HepG2 (cell line): ENCODE data around the gene NEBL. TPM values are rescaled to one million over a fixed set of nuclear protein-coding genes. Genes with fewer than 3 reads are reported as not detected.

Experiments
- ATAC-seq: fragments of 200-7000 bp; cut with Tn5 transposase; 3 replicates; pipeline ENCODE4 v1.9.1; 2020; ENCODE audit warnings: mild to moderate bottlenecking, moderate library complexity
- BruUV-seq: library from RNA; stranded (reverse); fragments of 400-500 nt; replicated peaks from 2 replicates; lab custom pipeline; 2021; lab: Mats Ljungman, UMichigan
- CTCF ChIA-PET: fragments of 300-600 bp; formaldehyde crosslinking; extraction: SDS; loops from one replicate; lab custom pipeline; 2021; ENCODE audit warnings: low total read pairs, inconsistent platforms, low intra/inter-chr PET ratio; lab: Yijun Ruan, JAX
- POLR2A ChIA-PET: fragments of 350-600 bp; sonication (Branson Sonifier 250); formaldehyde crosslinking; loops from one replicate; lab custom pipeline; 2020; ENCODE audit warnings: antibody characterized with exemption, inconsistent platforms; lab: Yijun Ruan, JAX
- DNase-seq: peaks from one replicate; pipeline ENCODE4 v3.0.0-alpha.2; 2015; ENCODE audit warnings: low spot score
- FAIRE-seq: peaks from 3 replicates; lab custom pipeline; 2011; peaks lifted over from hg19 to GRCh38; lab: Jason Lieb, UNC
- H2AFZ ChIP-seq: one replicate; pipeline ENCODE4 v1.6.1; 2011; ENCODE audit warnings: low read length, inconsistent platforms
- H3K27ac ChIP-seq: fragments of 300-600 bp; 3 replicates; pipeline ENCODE4 v1.8.0; 2011; ENCODE audit warnings: mixed run types, mild to moderate bottlenecking, mixed read lengths, low read length, inconsistent platforms; ENCODE audit not compliant: insufficient read depth; ENCODE audit errors: extremely low read length
- H3K27me3 ChIP-seq, 2 experiments: fragments of 200-600 bp in 1 of 2; 2 replicates in 1 of 2; 3 replicates in 1 of 2; pipeline versions ENCODE4 v1.6.0 to v1.8.0; 2011; ENCODE audit warnings: low read length in 2 of 2, mild to moderate bottlenecking in 2 of 2, moderate library complexity in 2 of 2, inconsistent platforms in 1 of 2; ENCODE audit not compliant: insufficient read depth in 2 of 2, control insufficient read depth in 1 of 2
- H3K36me3 ChIP-seq, 2 experiments: fragments of 200-600 bp in 1 of 2; replicated peaks in 1 of 2; 2 replicates in 1 of 2; 3 replicates in 1 of 2; pipeline versions ENCODE4 v1.5.1 to v1.8.0; 2011; ENCODE audit warnings: low read length in 2 of 2, inconsistent platforms in 1 of 2; ENCODE audit not compliant: insufficient read depth in 2 of 2, control insufficient read depth in 1 of 2
- H3K4me1 ChIP-seq: 2 replicates; pipeline ENCODE4 v1.5.1; 2012; ENCODE audit warnings: low read length, inconsistent platforms; ENCODE audit not compliant: insufficient read depth
- H3K4me2 ChIP-seq: 2 replicates; pipeline ENCODE4 v1.6.0; 2011; ENCODE audit warnings: low read depth, low read length, inconsistent platforms
- H3K4me3 ChIP-seq, 3 experiments: fragments of 200-600 bp in 1 of 3; sonication (generic), shearing (Covaris generic) in 1 of 3; replicated peaks in 1 of 3; 2 replicates each; pipeline ENCODE4 v1.5.1; 2011 to 2016; ENCODE audit warnings: low read length in 3 of 3, inconsistent platforms in 2 of 3, low read depth in 2 of 3, mild to moderate bottlenecking in 2 of 3, control low read depth in 1 of 3, mixed read lengths in 1 of 3; ENCODE audit not compliant: insufficient read depth in 1 of 3
- H3K79me2 ChIP-seq: one replicate; pipeline ENCODE4 v1.6.1; 2011; ENCODE audit warnings: low read length, inconsistent platforms; ENCODE audit not compliant: insufficient read depth
- H3K9ac ChIP-seq: 2 replicates; pipeline ENCODE4 v1.6.0; 2011; ENCODE audit warnings: mild to moderate bottlenecking, low read depth, low read length, inconsistent platforms; ENCODE audit not compliant: insufficient read depth
- H3K9me3 ChIP-seq: 2 replicates; pipeline ENCODE4 v1.5.1; 2012; ENCODE audit warnings: mild to moderate bottlenecking, low read length
- H4K20me1 ChIP-seq: 2 replicates; pipeline ENCODE4 v1.6.0; 2011; ENCODE audit warnings: inconsistent platforms, mild to moderate bottlenecking, low read length, moderate library complexity; ENCODE audit not compliant: insufficient read depth
- FOXO1 ChIP-seq: sonication (generic); formaldehyde crosslinking; IDR thresholded peaks from 2 replicates; pipeline ENCODE4 v1.4.0; 2020; ENCODE audit warnings: missing genetic modification reagents
- WGBS: methylation state at CpG from one replicate; pipeline ENCODE4 v1.1.6; 2017; ENCODE audit warnings: low lambda C conversion rate; 5-methylcytosine and 5-hydroxymethylcytosine counted together
- in situ Hi-C: cut with HindIII; loops from 2 replicates; pipeline ENCODE4 v1.10.0; 2017; ENCODE audit warnings: low pct_unique_long_range_greater_than_20kb; ENCODE audit not compliant: extremely low pct_ligation_motif_present
- intact Hi-C: fragments of 100-400 bp; cut with micrococcal nuclease; formaldehyde crosslinking; loops from one replicate; pipeline ENCODE4 v1.10.0; 2022; ENCODE audit not compliant: unreplicated experiment
- polyA plus RNA-seq, 8 experiments: library from polyadenylated mRNA; depleted of rRNA in 3 of 8; stranded (reverse) in 7 of 8; unstranded in 1 of 8; fragments of >200 nt; fragmentation: Illumina TruSeq in 4 of 8; extraction: Trizol in 4 of 8; gene quantifications; 2 replicates each; pipeline versions ENCODE4 v1.2.1 to v1.2.3, GENCODE V29; 2011 to 2016; ENCODE audit warnings: low read depth in 4 of 8, missing spikeins in 1 of 8, mixed read lengths in 1 of 8; ENCODE audit not compliant: insufficient read depth in 1 of 8
- total RNA-seq, 5 experiments: library from RNA; depleted of rRNA; stranded (reverse); fragments of >200 nt; fragmentation: Illumina TruSeq; extraction: Trizol; gene quantifications; 2 replicates each; pipeline ENCODE4 v1.2.3, GENCODE V29; 2016; ENCODE audit warnings: low read depth in 1 of 5
- TF ChIP-seq, protein P1 (sequence below): sonication (generic); formaldehyde crosslinking; IDR thresholded peaks from 2 replicates; pipeline ENCODE4 v1.5.0; 2020; ENCODE audit warnings: mild to moderate bottlenecking, missing genetic modification reagents, borderline replicate concordance
- TF ChIP-seq, protein P2 (sequence below): conservative IDR thresholded peaks from 2 replicates; pipeline ENCODE4 v1.6.1; 2018; ENCODE audit warnings: missing genetic modification reagents

NEBL gene
- total and polyA plus RNA-seq, 2 of the 13 experiments (the other 11 are each of a cell fraction or from before 2014, with no cell fraction given) = not detected

DNA sequence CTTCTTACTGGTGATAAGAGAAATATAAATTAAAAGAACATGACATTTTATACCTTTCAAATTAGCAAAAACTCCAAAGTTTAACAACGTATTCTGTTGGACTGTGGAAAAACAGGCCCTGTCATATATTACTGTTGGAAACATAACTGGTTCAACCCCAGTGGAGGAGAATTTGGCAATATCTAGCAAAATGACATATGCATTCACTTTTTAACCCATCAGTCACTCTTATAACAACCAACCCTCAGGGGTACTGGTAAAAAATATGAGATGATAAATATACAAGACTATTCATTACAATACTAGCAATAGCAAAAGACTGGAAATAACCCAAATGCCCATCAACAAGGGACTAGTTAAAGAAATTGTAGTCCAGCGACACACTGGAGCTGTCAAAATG is 22.9 kb upstream of the NEBL start (continued):
- TF ChIP-seq, protein P1, sequence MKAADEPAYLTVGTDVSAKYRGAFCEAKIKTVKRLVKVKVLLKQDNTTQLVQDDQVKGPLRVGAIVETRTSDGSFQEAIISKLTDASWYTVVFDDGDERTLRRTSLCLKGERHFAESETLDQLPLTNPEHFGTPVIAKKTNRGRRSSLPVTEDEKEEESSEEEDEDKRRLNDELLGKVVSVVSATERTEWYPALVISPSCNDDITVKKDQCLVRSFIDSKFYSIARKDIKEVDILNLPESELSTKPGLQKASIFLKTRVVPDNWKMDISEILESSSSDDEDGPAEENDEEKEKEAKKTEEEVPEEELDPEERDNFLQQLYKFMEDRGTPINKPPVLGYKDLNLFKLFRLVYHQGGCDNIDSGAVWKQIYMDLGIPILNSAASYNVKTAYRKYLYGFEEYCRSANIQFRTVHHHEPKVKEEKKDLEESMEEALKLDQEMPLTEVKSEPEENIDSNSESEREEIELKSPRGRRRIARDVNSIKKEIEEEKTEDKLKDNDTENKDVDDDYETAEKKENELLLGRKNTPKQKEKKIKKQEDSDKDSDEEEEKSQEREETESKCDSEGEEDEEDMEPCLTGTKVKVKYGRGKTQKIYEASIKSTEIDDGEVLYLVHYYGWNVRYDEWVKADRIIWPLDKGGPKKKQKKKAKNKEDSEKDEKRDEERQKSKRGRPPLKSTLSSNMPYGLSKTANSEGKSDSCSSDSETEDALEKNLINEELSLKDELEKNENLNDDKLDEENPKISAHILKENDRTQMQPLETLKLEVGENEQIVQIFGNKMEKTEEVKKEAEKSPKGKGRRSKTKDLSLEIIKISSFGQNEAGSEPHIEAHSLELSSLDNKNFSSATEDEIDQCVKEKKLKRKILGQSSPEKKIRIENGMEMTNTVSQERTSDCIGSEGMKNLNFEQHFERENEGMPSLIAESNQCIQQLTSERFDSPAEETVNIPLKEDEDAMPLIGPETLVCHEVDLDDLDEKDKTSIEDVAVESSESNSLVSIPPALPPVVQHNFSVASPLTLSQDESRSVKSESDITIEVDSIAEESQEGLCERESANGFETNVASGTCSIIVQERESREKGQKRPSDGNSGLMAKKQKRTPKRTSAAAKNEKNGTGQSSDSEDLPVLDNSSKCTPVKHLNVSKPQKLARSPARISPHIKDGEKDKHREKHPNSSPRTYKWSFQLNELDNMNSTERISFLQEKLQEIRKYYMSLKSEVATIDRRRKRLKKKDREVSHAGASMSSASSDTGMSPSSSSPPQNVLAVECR (CRISPR knock-in tag) = no peak

- Histone ChIP-seq H3K36me3 (no peaks in the 10 kb centered on the region), H3K27ac (no peak overlapping the region), H3K4me1 (no peaks in the 10 kb centered on the region), H2AFZ (no peak overlapping the region), H3K9ac (no peak overlapping the region), H3K9me3 (no peaks in the 10 kb centered on the region), H3K4me3 (no peak overlapping the region), H3K27me3 (peaks cover 0 to 3% of the 10 kb centered on the region in 2 experiments; a peak in 2 of 5 replicates), H4K20me1 (no peaks in the 10 kb centered on the region), H3K4me2 (no peak overlapping the region), H3K79me2 (no peaks in the 10 kb centered on the region)
- no peak for FAIRE-seq
- ChIA-PET CTCF (no interaction called here), POLR2A (no interaction called here)
- ATAC-seq = no peak
- in situ Hi-C loops (no loop called here), intact Hi-C loops (no loop called here)
- TF ChIP-seq FOXO1 (CRISPR knock-in tag) = no peak
- TF ChIP-seq, protein P2, sequence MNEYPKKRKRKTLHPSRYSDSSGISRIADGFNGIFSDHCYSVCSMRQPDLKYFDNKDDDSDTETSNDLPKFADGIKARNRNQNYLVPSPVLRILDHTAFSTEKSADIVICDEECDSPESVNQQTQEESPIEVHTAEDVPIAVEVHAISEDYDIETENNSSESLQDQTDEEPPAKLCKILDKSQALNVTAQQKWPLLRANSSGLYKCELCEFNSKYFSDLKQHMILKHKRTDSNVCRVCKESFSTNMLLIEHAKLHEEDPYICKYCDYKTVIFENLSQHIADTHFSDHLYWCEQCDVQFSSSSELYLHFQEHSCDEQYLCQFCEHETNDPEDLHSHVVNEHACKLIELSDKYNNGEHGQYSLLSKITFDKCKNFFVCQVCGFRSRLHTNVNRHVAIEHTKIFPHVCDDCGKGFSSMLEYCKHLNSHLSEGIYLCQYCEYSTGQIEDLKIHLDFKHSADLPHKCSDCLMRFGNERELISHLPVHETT = no peak
- no peak for DNase-seq
- 27% methylated on average over 4 of the region's 4 CpGs for WGBS
- BruUV-seq = no TSS peak
Measured at GRCh38 chr10:20919481-20919880, 22.4 kb upstream of the NEBL start.
